Tibial nerve (tissue), 4 donors: ENCODE data around the gene ZNF74.

Experiments used
- CTCF ChIP-seq, 5 experiments: fragments of 200-600 bp in 3 of 5; fragments of 450-650 bp in 2 of 5; sonication (generic) in 3 of 5; IDR thresholded peaks; one replicate each; pipeline ENCODE4 v1.5.1; 2016 to 2019; ENCODE audit warnings: antibody characterized with exemption in 5 of 5, mild to moderate bottlenecking in 3 of 5, moderate library complexity in 2 of 5
- EP300 ChIP-seq, 2 donors: sonication (generic); formaldehyde crosslinking; IDR thresholded peaks; one replicate each; pipeline ENCODE4 v1.6.1; 2017; ENCODE audit warnings: antibody characterized with exemption in 2 of 2, mild to moderate bottlenecking in 1 of 2

DNA sequence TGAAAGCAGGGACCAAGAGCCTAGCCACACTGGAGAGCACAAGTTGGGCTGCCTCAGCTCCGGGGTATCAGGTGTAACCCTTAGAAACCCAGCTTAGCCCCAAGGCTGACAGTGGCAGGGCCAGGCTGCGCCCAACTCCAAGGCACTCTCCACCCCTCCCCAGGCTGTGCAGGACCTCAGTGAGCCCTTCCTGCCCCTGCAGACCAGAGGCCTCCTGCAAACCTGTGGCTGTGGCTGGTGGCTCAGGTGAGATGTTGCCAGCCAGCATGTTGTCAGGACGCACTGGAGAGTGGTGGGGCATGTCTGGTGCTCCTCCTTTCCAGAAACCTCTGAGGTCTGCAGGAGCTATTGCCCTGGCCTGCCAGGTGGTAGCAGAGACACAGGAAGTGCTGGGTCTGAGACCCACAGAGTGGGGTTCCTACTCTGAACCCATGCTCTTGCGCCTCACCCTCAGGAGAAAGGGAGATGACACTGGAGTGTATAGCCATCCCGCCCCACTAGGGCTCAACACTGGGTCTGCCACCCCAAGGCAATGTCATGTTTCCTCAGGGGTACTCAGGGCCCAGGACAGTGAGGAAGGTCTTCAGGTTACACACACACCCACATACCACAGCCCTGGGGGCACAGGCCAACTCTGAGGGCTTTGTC lies 46.1 kb downstream of the ZNF74 start:
- TF ChIP-seq CTCF (IDR thresholded peaks at IDR 0.05), result no peak
- TF ChIP-seq EP300 (IDR thresholded peaks at IDR 0.05), result no peak
